ENCODE results near the gene NDEL1.

The NDEL1 gene

DNA sequence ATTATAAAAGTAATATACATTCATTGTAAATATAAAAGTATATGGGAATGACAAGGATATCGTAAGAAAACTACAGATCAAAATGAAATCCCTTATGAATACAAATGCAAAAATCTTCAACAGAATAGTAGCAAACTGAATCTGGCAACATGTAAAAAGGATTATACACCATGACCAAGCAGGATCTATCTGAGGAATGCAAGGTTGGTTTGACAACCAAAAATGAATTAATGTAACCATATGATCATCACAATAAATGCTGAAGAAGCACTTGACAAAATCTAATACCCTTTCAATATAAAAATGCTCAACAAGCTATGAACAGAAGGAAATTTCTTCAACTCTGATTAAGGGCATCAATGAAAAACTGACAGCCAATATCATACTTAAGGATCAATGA, 48.8 kb downstream of the NDEL1 start:
- Histone ChIP-seq H3K4me2 (ENCODE audit: low read length) (no peak overlapping the region), H3K4me1 (ENCODE audit: control insufficient read depth, low read length) (no peaks in the 10 kb centered on the region), H3K79me2 (ENCODE audit: control insufficient read depth, low read length) (no peaks in the 10 kb centered on the region), H3K9me2 (replicated peaks; ENCODE audit: control insufficient read depth, low read length) (no peaks in the 10 kb centered on the region), H3K27ac (ENCODE audit: low read depth, low read length) (no peak overlapping the region), H3K4me3 (ENCODE audit: low read length) (no peak overlapping the region), H3K27me3 (ENCODE audit: control insufficient read depth, low read length) (no peaks in the 10 kb centered on the region), H3K36me3 (ENCODE audit: control insufficient read depth, low read length) (peaks cover 64% of the 10 kb centered on the region), H3F3A (ENCODE audit: control insufficient read depth, insufficient read depth) (no peaks in the 10 kb centered on the region), H4K20me1 (ENCODE audit: control insufficient read depth, insufficient read depth, low read depth, low read length) (no peaks in the 10 kb centered on the region), H3K9me3 (ENCODE audit: control insufficient read depth, insufficient read depth, low read length) (peaks cover 8% of the 10 kb centered on the region; the same call in 1 of the 2 replicates)
- TF ChIP-seq, protein P1, sequence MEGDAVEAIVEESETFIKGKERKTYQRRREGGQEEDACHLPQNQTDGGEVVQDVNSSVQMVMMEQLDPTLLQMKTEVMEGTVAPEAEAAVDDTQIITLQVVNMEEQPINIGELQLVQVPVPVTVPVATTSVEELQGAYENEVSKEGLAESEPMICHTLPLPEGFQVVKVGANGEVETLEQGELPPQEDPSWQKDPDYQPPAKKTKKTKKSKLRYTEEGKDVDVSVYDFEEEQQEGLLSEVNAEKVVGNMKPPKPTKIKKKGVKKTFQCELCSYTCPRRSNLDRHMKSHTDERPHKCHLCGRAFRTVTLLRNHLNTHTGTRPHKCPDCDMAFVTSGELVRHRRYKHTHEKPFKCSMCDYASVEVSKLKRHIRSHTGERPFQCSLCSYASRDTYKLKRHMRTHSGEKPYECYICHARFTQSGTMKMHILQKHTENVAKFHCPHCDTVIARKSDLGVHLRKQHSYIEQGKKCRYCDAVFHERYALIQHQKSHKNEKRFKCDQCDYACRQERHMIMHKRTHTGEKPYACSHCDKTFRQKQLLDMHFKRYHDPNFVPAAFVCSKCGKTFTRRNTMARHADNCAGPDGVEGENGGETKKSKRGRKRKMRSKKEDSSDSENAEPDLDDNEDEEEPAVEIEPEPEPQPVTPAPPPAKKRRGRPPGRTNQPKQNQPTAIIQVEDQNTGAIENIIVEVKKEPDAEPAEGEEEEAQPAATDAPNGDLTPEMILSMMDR (IDR thresholded peaks at IDR 0.05; ENCODE audit: low read depth, low read length, poor library complexity, severe bottlenecking) = no peak
- no peak for TF ChIP-seq EZH2phosphoT487 (IDR thresholded peaks at IDR 0.05; ENCODE audit: borderline replicate concordance, low read length)

DNA sequence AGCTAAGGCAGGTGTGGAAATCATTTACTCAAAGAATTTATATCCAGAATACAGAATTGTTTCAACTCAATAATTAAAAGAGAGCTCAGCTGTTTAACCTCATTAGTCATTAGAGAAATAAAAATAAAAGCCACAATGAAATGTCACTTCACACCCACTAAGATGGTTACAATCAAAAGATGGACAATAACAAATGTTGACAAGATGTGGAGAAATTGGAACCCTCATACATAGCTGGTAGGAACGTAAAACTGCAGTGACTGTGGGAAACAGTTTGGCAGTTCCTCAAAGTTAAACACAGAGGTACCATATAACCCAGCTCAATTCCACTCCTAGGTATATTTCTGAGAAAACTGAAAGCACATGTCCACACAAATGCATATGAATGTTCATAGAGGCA, 49.8 kb downstream of the NDEL1 start:
- H3K4me2 ChIP-seq (ENCODE audit: low read length) = no peak overlapping the region
- no peaks in the 10 kb centered on the region for H3K27me3 ChIP-seq (ENCODE audit: control insufficient read depth, low read length)
- H3K9me2 ChIP-seq (replicated peaks; ENCODE audit: control insufficient read depth, low read length) = no peaks in the 10 kb centered on the region
- H3K9me3 ChIP-seq (ENCODE audit: control insufficient read depth, insufficient read depth, low read length) = peaks cover 8% of the 10 kb centered on the region; the same call in 1 of the 2 replicates
- TF ChIP-seq, protein P1 (IDR thresholded peaks at IDR 0.05; ENCODE audit: low read depth, low read length, poor library complexity, severe bottlenecking) = no peak
- no peaks in the 10 kb centered on the region for H3F3A ChIP-seq (ENCODE audit: control insufficient read depth, insufficient read depth)
- H3K4me1 ChIP-seq (ENCODE audit: control insufficient read depth, low read length) = no peaks in the 10 kb centered on the region
- no peaks in the 10 kb centered on the region for H4K20me1 ChIP-seq (ENCODE audit: control insufficient read depth, insufficient read depth, low read depth, low read length)
- peaks cover 65% of the 10 kb centered on the region for H3K36me3 ChIP-seq (ENCODE audit: control insufficient read depth, low read length)
- no peaks in the 10 kb centered on the region for H3K79me2 ChIP-seq (ENCODE audit: control insufficient read depth, low read length)
- no peak overlapping the region for H3K27ac ChIP-seq (ENCODE audit: low read depth, low read length)
- H3K4me3 ChIP-seq (ENCODE audit: low read length) = no peak overlapping the region

DNA sequence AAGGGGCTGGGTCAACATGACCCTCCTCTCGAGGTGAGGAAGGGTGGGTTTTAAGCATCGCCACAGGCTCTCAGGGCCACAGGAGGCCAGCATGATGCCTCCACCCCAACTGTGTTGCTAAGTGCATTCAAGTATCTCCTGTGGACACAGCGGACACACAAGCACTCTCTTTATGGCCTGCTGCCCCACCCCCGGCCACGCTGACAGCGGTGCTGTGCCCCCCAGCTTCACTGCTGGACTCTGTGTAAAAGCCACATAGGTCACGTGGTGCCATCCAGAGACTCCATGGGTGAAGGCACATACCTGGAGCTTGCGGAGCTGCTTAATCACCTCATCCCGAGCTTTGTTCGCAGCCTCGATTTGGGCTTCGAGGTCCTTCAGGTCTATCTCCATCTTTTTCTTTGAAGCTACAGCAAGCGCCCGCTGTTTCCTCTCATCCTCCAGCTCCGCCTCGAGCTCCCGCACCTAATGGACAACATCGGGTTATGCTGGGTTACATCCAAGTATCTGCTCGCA, 51.5 kb downstream of the NDEL1 start:
- Histone ChIP-seq H3K4me1 (ENCODE audit: control insufficient read depth, low read length) (no peaks in the 10 kb centered on the region), H3F3A (ENCODE audit: control insufficient read depth, insufficient read depth) (no peaks in the 10 kb centered on the region)

More for the DNA sequence above, 51.5 kb downstream of the NDEL1 start:
- H3K4me2 ChIP-seq (ENCODE audit: low read length) = no peak overlapping the region
- peaks cover 8% of the 10 kb centered on the region; the same call in 1 of the 2 replicates for H3K9me3 ChIP-seq (ENCODE audit: control insufficient read depth, insufficient read depth, low read length)
- no peak overlapping the region for H3K27ac ChIP-seq (ENCODE audit: low read depth, low read length)
- no peaks in the 10 kb centered on the region for H3K79me2 ChIP-seq (ENCODE audit: control insufficient read depth, low read length)
- no peak for TF ChIP-seq EZH2phosphoT487 (IDR thresholded peaks at IDR 0.05; ENCODE audit: borderline replicate concordance, low read length)
- TF ChIP-seq, protein P1 (IDR thresholded peaks at IDR 0.05; ENCODE audit: low read depth, low read length, poor library complexity, severe bottlenecking) = no peak
- H3K9me2 ChIP-seq (replicated peaks; ENCODE audit: control insufficient read depth, low read length) = no peaks in the 10 kb centered on the region
- H3K36me3 ChIP-seq (ENCODE audit: control insufficient read depth, low read length) = peaks cover 69% of the 10 kb centered on the region
- H3K27me3 ChIP-seq (ENCODE audit: control insufficient read depth, low read length) = no peaks in the 10 kb centered on the region
- no peak overlapping the region for H3K4me3 ChIP-seq (ENCODE audit: low read length)
- H4K20me1 ChIP-seq (ENCODE audit: control insufficient read depth, insufficient read depth, low read depth, low read length) = no peaks in the 10 kb centered on the region

All from DOHH2 (cell line).